Hematopoietic multipotent progenitor cell treated with erythropoietin and hydrocortisone succinate and interleukin-3 and kit ligand, for 8 days (in vitro differentiated cells): Measurements from ENCODE around the gene P2RX4.
A peak's percentile ranks its signal among the peaks of the same experiment; 100 is the strongest.
"Not testable (repeated sequence)": the region's sequence is repeated elsewhere in the genome, so short reads cannot be mapped to it uniquely, and the experiment has no call there.

Source experiments
- DNase-seq: peaks from one replicate; pipeline ENCODE4 v3.0.0-alpha.2; 2015

The P2RX4 gene

GRCh38 chr12:121209624-121210572 lies at the start of gene P2RX4:
Gene P2RX4 (plus strand): TSS chr12:121210129. CDS start chr12:121210165, 36 bp downstream.
- DNase-seq, result peak; percentile 82

GRCh38 chr12:121162384-121162783 lies 47.5 kb upstream of the P2RX4 start:
- DNase-seq, result no peak

GRCh38 chr12:121162985-121163384 lies 46.9 kb upstream of the P2RX4 start:
- no peak for DNase-seq

GRCh38 chr12:121164839-121165238 lies 45.1 kb upstream of the P2RX4 start:
- DNase-seq, result not testable (repeated sequence)

- no peak for DNase-seq
Observed at GRCh38 chr12:121165316-121165715, 44.6 kb upstream of the P2RX4 start.

GRCh38 chr12:121166356-121166755 lies 43.6 kb upstream of the P2RX4 start:
- DNase-seq, result no peak

GRCh38 chr12:121167232-121167820 lies 42.6 kb upstream of the P2RX4 start:
- DNase-seq, result no peak

- DNase-seq, result no peak
Observed at GRCh38 chr12:121167951-121168350, 42.0 kb upstream of the P2RX4 start.

- DNase-seq, result no peak
Observed at GRCh38 chr12:121170151-121170550, 39.8 kb upstream of the P2RX4 start.

- no peak for DNase-seq
Observed at GRCh38 chr12:121170611-121171260, 39.2 kb upstream of the P2RX4 start.

- no peak for DNase-seq
Observed at GRCh38 chr12:121172145-121172544, 37.8 kb upstream of the P2RX4 start.

- DNase-seq, result peak; percentile 20
Observed at GRCh38 chr12:121175383-121176119, 34.4 kb upstream of the P2RX4 start.

GRCh38 chr12:121176826-121177529 lies 33.0 kb upstream of the P2RX4 start:
- DNase-seq, result no peak

GRCh38 chr12:121181181-121181580 lies 28.7 kb upstream of the P2RX4 start:
- no peak for DNase-seq

GRCh38 chr12:121182222-121182893 lies 27.6 kb upstream of the P2RX4 start:
- no peak for DNase-seq

- DNase-seq, result no peak
Observed at GRCh38 chr12:121184425-121184824, 25.5 kb upstream of the P2RX4 start.

GRCh38 chr12:121184984-121185889 lies 24.7 kb upstream of the P2RX4 start:
- DNase-seq, result no peak

- no peak for DNase-seq
Observed at GRCh38 chr12:121186826-121187225, 23.1 kb upstream of the P2RX4 start.

- no peak for DNase-seq
Observed at GRCh38 chr12:121187501-121187900, 22.4 kb upstream of the P2RX4 start.

- DNase-seq, result no peak
Observed at GRCh38 chr12:121188227-121188626, 21.7 kb upstream of the P2RX4 start.

GRCh38 chr12:121189131-121189530 lies 20.8 kb upstream of the P2RX4 start:
- no peak for DNase-seq
